ENCODE measurements around the gene SMIM34. TPM values are rescaled to one million over a fixed set of nuclear protein-coding genes. Genes with fewer than 3 reads are reported as not detected.

The SMIM34 gene, protein sequence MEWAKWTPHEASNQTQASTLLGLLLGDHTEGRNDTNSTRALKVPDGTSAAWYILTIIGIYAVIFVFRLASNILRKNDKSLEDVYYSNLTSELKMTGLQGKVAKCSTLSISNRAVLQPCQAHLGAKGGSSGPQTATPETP
- total RNA-seq: not detected in 2 replicates

DNA sequence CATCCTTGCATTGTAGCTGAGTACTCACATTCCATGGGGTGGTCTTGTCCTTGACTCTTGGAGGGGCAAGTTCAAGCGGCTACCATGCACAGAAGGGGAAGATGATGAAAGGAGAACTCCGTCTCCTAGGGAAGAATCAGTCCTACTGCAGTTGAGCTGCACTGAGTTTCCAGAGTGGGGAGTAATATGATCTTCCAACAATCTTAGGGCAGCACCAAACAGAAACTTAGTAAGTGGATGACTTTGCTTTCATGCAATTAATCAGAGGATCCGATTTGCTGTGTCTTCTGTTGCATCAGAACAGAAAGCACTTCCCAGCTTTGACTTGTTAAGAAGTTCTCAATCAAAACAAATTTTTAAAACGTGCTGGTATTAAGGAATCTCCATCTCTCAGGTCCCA is at the start of gene SMIM34:
Gene SMIM34, minus strand, starts transcription at position 147 of the 400 bp plus-strand sequence. Its CDS starts 112 bp downstream, at position 35.

DNA sequence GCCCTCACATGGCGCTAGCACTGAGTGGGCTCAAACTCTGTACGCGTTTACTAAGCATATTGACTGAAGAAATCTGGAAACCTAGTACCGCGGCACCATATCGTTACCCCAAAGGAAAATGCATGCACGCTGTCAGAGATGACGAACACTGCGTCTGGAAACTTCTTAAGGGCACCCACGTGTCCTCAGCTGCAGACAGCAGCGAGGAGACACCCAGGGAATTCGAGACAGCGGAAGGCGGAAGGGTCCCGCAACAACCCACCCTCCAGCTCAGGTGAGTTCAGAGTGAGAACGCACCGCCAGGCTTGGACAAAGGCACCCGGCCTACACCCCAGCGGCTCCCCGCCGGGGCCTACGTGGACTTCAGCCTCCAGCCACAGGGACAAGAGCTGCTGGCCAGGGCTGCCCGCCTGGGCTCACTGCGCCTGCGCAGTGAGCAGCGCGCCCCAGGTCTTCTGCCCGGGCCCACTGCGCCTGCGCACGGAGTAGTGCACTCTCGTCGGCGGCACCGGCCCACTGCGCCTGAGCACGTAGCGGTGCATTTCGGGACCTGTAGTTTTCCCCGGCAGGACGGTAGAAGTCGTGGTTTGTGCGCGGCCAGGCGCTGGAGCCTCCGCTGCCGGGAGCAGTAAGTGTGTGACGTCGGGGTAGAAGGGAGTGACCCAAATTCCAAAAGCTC is 48.7 kb downstream of the SMIM34 start, which contains the start of gene SMIM11:
Gene SMIM11, plus strand, starts transcription at position 568 of the 679 bp plus-strand sequence. CDS start 3,998 bp downstream, outside the sequence.

Other genes starting within 250 kb of the SMIM34 start
- not detected in 2 replicates for gene KCNE2, start 59.9 kb downstream of the SMIM34 start, total RNA-seq
- gene SMIM11, start 48.4 kb downstream of the SMIM34 start, total RNA-seq: 1.3 and 19.6 TPM in 2 replicates
- 0.05 TPM in 1 of 2 replicates, not detected in the other for gene KCNE1, start 88.3 kb upstream of the SMIM34 start, total RNA-seq
- 11.4 and 14.3 TPM in 2 replicates for gene RCAN1, start 191.2 kb upstream of the SMIM34 start, total RNA-seq
- gene CLIC6, start 245.0 kb upstream of the SMIM34 start, total RNA-seq: not detected in 2 replicates